Measurements from ENCODE around the gene TTC16. TPM values are rescaled to one million over a fixed set of nuclear protein-coding genes. Genes with fewer than 3 reads are reported as not detected.

The TTC16 gene
- total RNA-seq, 1 donor from 2014 or later = 0.41 TPM

DNA sequence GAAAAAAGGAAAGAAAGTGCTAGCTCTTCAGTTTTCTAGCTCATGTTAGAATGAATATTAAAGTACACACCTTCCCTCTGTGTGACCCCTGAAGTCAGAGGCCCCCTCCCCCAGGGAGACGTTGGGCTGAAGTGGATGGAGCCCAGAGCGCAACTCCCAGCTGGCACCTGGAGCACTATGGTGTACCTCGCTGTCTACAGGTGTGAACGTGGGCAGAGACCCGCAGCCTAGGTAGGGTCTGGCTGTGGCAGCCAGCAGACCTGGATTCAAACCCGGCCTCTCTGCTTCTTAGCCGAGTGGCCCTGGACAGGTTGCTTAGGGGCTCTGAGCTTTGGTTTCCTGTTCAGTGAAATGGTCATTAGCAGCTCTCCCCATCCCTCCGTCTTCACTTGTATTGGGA lies 12.9 kb downstream of the TTC16 start:
- H3K4me1 ChIP-seq = peaks cover 12% of the 10 kb centered on the region
- no peaks in the 10 kb centered on the region for H3K9me3 ChIP-seq
- H3K4me3 ChIP-seq = no peak overlapping the region
- no peak for DNase-seq
- intact Hi-C loops (cut with DNase I) = loop anchor here (10.0 kb wide), 1 partner anchor 234 kb away; no protein-coding TSS in a partner anchor
- TF ChIP-seq, protein P1, sequence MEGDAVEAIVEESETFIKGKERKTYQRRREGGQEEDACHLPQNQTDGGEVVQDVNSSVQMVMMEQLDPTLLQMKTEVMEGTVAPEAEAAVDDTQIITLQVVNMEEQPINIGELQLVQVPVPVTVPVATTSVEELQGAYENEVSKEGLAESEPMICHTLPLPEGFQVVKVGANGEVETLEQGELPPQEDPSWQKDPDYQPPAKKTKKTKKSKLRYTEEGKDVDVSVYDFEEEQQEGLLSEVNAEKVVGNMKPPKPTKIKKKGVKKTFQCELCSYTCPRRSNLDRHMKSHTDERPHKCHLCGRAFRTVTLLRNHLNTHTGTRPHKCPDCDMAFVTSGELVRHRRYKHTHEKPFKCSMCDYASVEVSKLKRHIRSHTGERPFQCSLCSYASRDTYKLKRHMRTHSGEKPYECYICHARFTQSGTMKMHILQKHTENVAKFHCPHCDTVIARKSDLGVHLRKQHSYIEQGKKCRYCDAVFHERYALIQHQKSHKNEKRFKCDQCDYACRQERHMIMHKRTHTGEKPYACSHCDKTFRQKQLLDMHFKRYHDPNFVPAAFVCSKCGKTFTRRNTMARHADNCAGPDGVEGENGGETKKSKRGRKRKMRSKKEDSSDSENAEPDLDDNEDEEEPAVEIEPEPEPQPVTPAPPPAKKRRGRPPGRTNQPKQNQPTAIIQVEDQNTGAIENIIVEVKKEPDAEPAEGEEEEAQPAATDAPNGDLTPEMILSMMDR (IDR thresholded peaks at IDR 0.05) = no peak
- peaks cover 20% of the 10 kb centered on the region for H3K36me3 ChIP-seq
- ATAC-seq = no peak
- H3K27me3 ChIP-seq = no peaks in the 10 kb centered on the region
- no peak overlapping the region for H3K27ac ChIP-seq

DNA sequence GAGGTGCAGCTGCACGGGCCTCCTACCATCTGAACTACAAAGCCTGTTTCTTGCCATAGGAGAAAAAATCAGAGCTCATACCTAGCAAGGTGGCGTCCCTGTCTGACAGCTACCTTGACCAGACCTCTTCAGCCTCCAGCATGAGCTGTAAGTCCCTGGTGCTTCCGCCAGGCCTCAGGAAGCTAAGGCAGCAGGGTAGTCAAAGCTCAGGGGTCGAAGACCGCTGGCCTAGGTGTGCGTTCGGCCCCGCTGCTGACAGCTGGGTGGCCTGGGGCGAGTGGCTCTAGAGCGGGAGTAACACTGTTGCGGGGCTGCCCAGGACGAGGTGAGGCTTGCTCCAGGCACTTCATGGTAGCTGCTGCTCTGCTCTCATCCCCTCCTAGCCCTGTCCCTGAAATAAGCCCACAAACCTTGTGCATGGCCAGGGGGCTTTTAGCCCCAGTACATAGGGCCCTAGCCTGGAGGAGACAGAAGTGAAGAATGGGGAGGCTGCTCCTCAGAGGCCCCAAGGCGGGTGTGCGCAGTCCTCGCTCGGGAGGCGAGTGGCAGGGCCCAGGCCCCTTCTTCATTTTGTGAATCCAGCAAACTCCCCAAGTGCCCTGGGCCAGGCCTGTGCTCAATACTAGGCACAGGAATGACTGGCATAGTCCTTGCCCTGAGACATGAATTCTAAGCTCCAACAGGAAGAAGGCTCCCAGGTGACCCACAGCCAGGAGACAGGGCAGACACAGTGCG lies 13.8 kb downstream of the TTC16 start:
- TF ChIP-seq, protein P1 (IDR thresholded peaks at IDR 0.05) = no peak
- Histone ChIP-seq H3K36me3 (peaks cover 20% of the 10 kb centered on the region), H3K27ac (no peak overlapping the region), H3K4me3 (no peak overlapping the region), H3K9me3 (no peaks in the 10 kb centered on the region), H3K27me3 (no peaks in the 10 kb centered on the region), H3K4me1 (peaks cover 9% of the 10 kb centered on the region)
- DNase-seq = no peak
- no peak for ATAC-seq
- intact Hi-C loops (cut with DNase I) = loop anchor here (5.0 to 10.0 kb wide), 3 partner anchors 137 to 235 kb away; no protein-coding TSS in a partner anchor

DNA sequence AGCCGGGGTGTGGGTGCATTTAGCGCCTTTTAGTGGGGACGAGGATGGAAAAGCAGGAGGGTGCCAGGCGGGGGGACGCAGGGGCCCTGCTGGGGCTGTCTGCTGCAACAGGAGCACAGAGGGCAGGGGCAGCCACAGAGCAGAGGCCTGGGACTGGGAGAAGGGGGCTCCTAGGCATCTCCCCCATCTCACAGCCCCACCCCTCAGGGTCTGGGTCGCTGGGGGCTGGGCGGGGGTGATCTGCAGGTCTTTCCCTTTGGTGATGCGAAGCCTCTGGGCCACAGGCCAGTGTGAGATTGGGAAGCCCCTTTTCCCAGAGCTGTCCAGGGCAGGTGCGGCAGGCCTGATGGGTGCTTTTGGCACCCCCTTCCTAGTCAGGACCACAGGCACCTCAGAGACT lies 14.4 kb downstream of the TTC16 start:
- H3K9me3 ChIP-seq = no peaks in the 10 kb centered on the region
- no peak for DNase-seq
- no peaks in the 10 kb centered on the region for H3K27me3 ChIP-seq
- H3K4me1 ChIP-seq = peaks cover 8% of the 10 kb centered on the region
- no peak overlapping the region for H3K27ac ChIP-seq
- ATAC-seq = no peak
- intact Hi-C loops (cut with DNase I) = loop anchor here (5.0 to 10.0 kb wide), 2 partner anchors 138 to 195 kb away; no protein-coding TSS in a partner anchor
- TF ChIP-seq, protein P1 (IDR thresholded peaks at IDR 0.05) = no peak
- H3K4me3 ChIP-seq = no peak overlapping the region
- peaks cover 20% of the 10 kb centered on the region for H3K36me3 ChIP-seq

DNA sequence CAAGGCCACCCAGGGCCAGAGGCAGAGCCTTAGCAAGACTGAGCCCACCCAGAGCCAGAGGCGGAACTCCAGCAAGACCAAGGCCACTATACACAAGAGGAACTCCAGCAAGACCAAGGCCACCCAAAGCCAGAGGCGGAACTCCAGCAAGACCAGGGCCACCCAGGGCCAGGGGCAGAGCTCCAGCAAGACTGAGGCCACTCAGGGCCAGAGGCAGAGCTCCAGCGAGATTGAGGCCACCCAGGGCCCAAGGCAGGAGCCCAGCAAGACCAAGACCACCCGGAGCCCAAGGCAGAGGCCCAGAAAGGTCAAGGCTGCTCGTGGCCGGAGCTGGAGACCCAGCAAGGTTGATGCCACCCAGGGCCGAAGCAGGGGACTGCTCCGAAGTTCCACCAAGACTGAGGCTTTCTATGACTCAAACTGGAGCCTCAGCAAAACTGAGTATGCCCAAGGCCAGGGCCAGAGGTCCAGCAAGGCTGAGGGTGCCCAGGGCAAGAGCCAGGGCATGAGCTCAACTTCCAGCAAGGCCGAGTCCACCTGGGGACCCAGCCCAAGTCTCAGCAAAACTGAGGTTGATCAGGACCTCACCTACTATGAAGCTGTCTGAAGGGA lies 15.0 kb downstream of the TTC16 start:
- TF ChIP-seq, protein P1 (IDR thresholded peaks at IDR 0.05) = no peak
- Histone ChIP-seq H3K27me3 (no peaks in the 10 kb centered on the region), H3K4me3 (no peak overlapping the region), H3K27ac (no peak overlapping the region), H3K9me3 (no peaks in the 10 kb centered on the region), H3K36me3 (peaks cover 20% of the 10 kb centered on the region), H3K4me1 (peaks cover 8% of the 10 kb centered on the region)
- DNase-seq = no peak
- intact Hi-C loops (cut with DNase I) = loop anchor here (5.0 to 10.0 kb wide), 2 partner anchors 139 to 194 kb away; no protein-coding TSS in a partner anchor
- ATAC-seq = no peak

DNA sequence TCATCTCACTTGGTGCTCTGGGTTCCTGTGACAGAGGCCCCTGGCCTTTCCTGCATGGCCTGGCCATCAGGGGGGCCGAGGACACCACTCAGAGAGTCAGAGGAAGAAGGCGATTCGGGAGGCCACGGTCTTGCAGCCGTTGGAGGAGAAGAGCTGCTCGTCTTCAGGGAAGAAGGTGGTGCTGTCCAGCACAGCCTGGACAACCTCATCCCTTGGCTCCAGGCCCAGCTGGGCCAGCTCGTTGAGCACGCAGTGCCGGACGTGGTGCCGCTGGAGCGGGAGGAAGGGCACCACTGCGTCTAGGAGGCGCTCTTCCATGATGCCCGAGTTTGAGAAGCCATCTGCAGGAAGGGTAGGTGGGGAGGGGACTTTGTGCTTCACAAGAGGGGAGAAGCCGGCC lies 16.1 kb downstream of the TTC16 start:
- TF ChIP-seq, protein P1 (IDR thresholded peaks at IDR 0.05) = no peak
- Histone ChIP-seq H3K9me3 (no peaks in the 10 kb centered on the region), H3K27ac (no peak overlapping the region), H3K4me3 (no peak overlapping the region), H3K27me3 (no peaks in the 10 kb centered on the region), H3K36me3 (peaks cover 20% of the 10 kb centered on the region), H3K4me1 (peaks cover 8% of the 10 kb centered on the region)
- no peak for ATAC-seq
- no peak for DNase-seq
- intact Hi-C loops (cut with DNase I) = loop anchor here (5.0 to 10.0 kb wide), 2 partner anchors 140 to 193 kb away; no protein-coding TSS in a partner anchor
